GM19351 (cell line): Measurements from ENCODE around the gene SUGCT.
"Not testable (repeated sequence)": the region's sequence is repeated elsewhere in the genome, so short reads cannot be mapped to it uniquely, and the experiment has no call there.

ENCODE experiments used
- ATAC-seq: cut with Tn5 transposase; IDR thresholded peaks from one replicate; pipeline ENCODE4 v1.9.1; 2021; ENCODE audit warnings: mild to moderate bottlenecking, moderate library complexity; ENCODE audit not compliant: unreplicated experiment

SUGCT gene

GRCh38 chr7:40199076-40199802, 64.4 kb downstream of the SUGCT start:
- ATAC-seq: no peak

DNA sequence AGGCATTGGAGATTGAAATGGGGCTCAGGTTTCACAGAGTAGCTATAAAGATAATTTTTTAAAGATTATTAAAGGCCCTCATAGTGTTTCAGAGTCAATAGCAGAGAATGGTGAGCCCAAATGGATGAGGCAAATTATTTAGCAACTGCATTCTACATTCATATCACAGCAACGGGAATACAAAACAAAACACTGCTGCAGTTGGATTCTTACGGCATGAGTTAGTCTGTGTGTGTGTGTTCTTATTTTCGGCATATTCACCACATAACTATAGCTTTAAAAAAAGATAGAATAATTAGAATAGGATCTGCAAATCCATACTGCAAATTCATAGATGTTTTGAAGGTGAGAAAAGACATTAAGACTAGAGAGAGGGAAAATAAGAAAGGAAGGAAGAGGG, 66.0 kb downstream of the SUGCT start:
- ATAC-seq: no peak

DNA sequence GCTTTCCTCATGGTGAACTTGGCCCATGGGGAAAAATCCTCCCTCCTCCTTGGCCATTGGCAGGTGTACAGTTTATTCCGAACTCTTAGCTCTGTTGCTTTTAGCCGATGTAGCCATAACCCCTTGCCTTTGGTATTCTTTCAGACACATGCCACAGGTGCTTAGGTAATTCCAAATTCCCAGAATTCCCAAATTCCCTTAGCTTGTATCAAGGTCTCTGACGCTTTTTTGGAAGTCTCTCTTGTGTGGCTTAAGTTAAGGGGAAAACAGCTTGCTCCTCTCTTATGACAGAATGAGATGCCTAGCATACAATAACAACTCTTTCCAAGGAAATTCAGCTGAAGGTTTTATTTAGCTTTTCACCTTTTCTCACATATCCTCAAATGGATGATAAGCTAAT, 68.0 kb downstream of the SUGCT start:
- ATAC-seq: no peak

- ATAC-seq: no peak
Observed at GRCh38 chr7:40204581-40204980, 69.8 kb downstream of the SUGCT start.

DNA sequence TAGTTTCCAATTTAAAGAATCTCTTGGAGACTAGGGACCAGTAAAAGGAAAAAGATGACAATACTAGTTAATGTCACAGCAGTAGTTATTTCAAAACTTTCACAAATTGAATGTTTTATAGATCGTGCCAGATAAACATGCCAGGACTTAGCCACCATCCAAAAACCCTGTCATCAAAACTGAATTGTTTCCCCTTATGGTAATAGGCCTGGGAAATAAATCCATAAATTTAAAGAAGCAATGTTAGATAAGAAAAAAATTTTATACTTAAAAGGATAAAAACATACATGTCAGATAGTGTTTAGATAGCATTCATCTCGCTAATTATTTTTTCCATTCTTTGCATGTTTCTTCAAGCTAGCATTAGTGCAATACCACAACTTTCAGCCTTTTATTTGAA, 71.2 kb downstream of the SUGCT start:
- ATAC-seq: no peak

GRCh38 chr7:40211276-40212003, 76.6 kb downstream of the SUGCT start:
- ATAC-seq: no peak

GRCh38 chr7:40213291-40213690, 78.5 kb downstream of the SUGCT start:
- no peak for ATAC-seq

DNA sequence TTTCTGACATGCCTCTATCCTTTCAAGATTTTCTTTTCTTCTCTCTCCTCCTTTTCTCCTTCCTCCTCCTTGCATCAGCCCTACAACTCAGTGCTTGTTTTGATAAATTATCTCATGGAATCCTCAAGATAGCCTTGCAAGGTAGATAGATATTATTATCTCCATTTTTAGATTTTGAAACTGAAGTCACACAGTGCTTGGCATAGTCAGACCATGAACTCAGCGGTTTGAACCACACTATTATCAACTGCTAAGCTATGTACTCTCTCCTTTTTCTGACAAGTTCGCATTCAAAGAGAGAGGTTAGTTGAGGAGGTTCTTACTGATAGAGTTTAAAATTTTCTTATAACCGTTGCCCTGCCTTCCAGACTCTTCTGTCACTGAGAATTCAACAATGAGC, 79.1 kb downstream of the SUGCT start:
- no peak for ATAC-seq

GRCh38 chr7:40218612-40219011, 83.8 kb downstream of the SUGCT start:
- ATAC-seq: not testable (repeated sequence)

GRCh38 chr7:40219917-40220316, 85.1 kb downstream of the SUGCT start:
- no peak for ATAC-seq

- ATAC-seq: no peak
Observed at GRCh38 chr7:40220421-40220911, 85.7 kb downstream of the SUGCT start.

DNA sequence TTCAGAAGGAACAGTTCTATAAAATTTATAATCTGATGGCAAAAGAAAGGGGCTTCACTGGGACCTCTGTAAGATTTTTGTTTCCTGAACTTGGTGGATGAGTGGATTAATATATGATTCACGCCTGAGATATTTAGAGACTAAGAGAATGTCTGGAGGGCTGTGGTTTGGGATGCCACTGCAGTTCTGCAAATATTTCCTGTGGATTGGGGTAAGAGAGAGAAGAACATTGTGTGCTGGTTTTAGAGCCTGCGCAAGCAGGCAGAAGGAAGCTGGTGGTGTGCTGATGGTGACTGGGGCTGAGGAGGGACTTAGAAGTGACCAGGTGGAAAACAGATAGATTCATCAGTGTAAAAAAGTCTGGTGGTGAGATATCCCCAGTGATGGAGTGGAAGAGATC, 87.0 kb downstream of the SUGCT start:
- no peak for ATAC-seq

DNA sequence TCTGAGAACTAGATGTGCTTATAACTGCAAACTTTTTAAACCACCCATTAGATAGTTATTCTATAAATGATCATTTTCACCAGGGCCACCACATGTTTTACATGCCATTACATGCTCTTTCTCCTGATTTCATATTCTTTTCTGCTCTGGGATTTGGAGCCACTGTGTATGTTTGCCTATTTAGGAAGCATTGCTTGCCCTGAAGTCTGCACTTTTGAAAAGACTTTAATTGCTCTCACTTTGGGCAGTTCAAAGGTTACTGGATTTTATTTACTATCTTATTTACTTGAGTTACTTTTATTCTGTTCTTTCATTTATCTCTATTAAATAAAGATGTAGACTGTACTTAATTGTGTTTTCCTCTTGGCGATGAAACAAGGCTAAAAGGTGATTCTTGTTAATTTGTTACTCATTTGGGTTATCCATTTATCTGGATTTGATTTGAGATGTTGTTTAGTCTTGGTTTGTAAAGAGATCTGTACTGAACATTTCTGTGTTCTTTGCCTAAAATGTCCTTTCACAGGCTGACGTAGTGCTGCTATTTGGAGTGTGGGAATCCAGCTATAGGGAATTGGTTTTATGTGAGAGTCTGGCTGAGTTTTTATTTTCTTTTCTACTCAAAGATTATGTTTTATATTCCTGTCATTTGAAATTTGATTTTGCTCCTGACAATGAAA, 88.8 kb downstream of the SUGCT start:
- no peak for ATAC-seq

GRCh38 chr7:40230101-40230500, 95.3 kb downstream of the SUGCT start:
- ATAC-seq: no peak

- no peak for ATAC-seq
Observed at GRCh38 chr7:40231796-40232195, 97.0 kb downstream of the SUGCT start.

DNA sequence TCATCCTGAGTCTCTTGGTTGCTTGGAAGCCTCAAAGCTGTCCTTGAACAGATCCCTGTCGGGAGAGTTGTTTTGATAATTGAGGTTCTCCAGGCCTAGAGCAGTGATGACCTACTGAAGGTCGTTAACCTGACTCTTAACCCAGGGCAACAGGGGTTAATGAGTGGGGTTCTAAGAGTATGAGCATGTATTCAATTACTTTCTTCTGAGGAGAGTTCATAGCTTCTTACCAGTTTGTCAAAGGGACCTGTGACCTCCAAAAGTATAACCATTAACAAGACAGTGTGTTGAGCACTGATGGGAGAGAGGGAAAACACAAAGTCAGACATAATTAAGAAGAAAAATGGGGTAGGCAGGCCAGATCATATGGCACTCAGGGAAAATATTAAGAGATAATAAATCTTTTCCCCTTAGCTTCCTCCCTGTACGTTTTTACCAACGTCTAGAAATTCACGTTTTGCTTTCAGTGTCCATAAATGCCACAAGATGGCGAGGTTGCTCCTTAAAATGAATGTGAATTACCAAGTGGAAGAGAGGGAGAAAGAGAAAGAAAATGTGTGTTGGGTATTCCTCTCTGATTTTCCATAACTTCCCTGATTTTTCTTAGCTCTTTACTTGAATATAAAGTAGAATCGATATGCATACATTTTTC, 97.6 kb downstream of the SUGCT start:
- ATAC-seq: peak; percentile 65

DNA sequence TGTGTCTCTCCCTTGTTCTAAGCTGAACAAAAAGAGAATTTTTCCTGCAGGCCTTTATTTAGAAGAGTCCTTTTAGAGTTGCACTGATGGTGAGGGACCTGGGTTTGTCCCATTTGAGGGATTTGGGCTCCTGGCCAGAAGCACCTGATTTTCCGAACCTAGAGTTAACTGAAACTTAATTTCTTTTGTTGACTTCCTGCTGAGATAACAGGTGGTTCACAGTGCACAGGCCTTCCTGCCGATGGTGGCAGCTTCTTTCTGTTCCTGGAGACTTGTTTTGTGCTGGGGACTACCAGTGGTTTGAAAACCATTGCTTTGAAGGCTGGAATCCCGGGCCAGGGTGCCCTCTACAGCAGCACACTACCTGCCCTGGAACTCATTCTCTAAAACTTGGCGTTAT, 99.2 kb downstream of the SUGCT start:
- ATAC-seq: no peak

DNA sequence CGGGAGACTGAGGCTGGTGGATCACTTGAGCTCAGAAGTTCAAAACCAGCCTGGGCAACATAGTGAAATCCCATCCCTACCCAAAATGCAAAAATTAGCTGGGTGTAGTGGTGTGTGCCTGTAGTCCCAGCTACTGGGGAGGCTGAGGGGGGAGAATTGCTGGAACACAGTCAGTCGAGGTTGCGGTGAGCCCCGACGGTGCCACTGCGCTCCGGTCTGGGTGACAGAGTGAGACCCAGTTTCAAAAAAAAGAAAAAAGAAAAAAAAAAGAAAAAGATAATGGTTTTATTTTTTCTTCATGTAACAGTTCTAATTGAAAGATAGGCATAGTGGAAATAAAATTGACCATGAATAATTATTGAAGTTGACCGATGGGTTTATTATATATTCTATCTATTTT, 99.9 kb downstream of the SUGCT start:
- ATAC-seq: no peak

DNA sequence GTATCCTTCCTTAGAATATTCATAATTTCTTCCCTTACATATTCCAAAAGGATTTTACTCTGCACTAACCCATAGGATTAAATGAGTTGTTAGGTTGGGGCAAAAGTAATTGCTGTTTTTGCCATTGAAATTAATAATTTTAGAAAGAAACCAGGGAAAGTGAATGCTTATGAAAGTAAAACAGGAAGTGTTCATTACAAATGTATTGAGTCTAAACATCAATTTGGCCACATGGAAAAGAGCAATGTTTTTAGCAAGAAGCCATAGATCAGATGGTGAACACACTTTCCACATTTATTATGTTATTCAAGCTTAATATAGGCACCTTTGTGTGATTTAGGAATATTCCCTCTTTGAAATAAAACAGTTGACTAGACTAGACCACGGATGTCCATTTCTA, 102.9 kb downstream of the SUGCT start:
- no peak for ATAC-seq

DNA sequence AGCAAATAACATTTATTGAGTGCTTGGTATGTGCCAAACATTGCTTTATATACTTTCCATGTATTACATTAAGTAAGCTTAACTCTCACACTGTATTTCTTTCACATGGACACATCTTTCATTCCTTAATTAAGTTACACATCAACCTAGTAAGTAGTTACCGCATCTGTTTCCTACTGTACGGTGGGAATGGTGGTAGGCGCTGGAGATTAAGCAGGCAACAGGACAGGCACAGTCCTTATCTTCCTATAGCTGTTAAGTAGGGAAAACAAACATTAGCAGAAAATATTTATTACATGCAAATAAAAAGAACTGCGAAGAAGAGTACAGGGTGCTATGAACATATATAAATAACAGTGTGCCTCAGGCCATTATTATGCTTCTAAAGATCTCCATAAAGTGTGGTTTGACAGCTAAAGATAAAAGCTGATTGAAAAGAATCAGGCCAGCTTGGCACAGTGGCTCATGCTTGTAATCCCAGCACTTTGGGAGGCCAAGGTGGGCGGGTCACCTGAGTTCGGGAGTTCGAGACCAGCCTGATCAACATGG, 105.0 kb downstream of the SUGCT start:
- ATAC-seq: no peak

- no peak for ATAC-seq
Observed at GRCh38 chr7:40243076-40243475, 108.3 kb downstream of the SUGCT start.
